Breast epithelium (tissue), 4 donors: ENCODE results near the gene KCNQ1OT1. TPM values are rescaled to one million over a fixed set of nuclear protein-coding genes. Genes with fewer than 3 reads are reported as not detected.

Source experiments
- DNase-seq, 2 donors: peaks; one replicate each; pipeline ENCODE4 v3.0.0-alpha.2; 2019; ENCODE audit warnings: low spot score in 2 of 2
- H3K27ac ChIP-seq, 2 donors: fragments of 200-600 bp; sonication (generic) in 1 of 2; one replicate each; pipeline ENCODE4 v1.5.1; 2016 to 2019; ENCODE audit warnings: mild to moderate bottlenecking in 1 of 2
- H3K27me3 ChIP-seq, 2 donors: fragments of 200-600 bp; sonication (generic) in 1 of 2; one replicate each; pipeline versions ENCODE4 v1.5.1 to v1.6.0; 2017 to 2019; ENCODE audit warnings: control low read depth in 1 of 2, mild to moderate bottlenecking in 1 of 2
- H3K36me3 ChIP-seq: fragments of 200-600 bp; one replicate; pipeline ENCODE4 v1.5.1; 2019
- H3K4me1 ChIP-seq, 2 donors: fragments of 200-600 bp; sonication (generic); one replicate each; pipeline ENCODE4 v1.5.1; 2016 to 2019; ENCODE audit warnings: control low read depth in 1 of 2
- H3K4me3 ChIP-seq, 3 donors: fragments of 200-600 bp; sonication (generic); 1 replicate in 2 of 3; 2 replicates in 1 of 3; pipeline ENCODE4 v1.5.1; 2016 to 2019; ENCODE audit warnings: mild to moderate bottlenecking in 3 of 3, moderate library complexity in 2 of 3
- H3K9me3 ChIP-seq, 2 donors: fragments of 200-600 bp; sonication (generic) in 1 of 2; one replicate each; pipeline ENCODE4 v1.5.1; 2016 to 2019; ENCODE audit warnings: control low read depth in 1 of 2
- CTCF ChIP-seq, 3 donors: fragments of 450-650 bp; IDR thresholded peaks; one replicate each; pipeline ENCODE4 v1.5.1; 2016 to 2017; ENCODE audit warnings: antibody characterized with exemption in 3 of 3, mild to moderate bottlenecking in 3 of 3, moderate library complexity in 3 of 3
- POLR2A ChIP-seq: fragments of 450-650 bp; IDR thresholded peaks from one replicate; pipeline ENCODE4 v1.6.1; 2016; ENCODE audit warnings: antibody characterized with exemption, mild to moderate bottlenecking, moderate library complexity
- POLR2AphosphoS5 ChIP-seq, 3 donors: sonication (generic); formaldehyde crosslinking; IDR thresholded peaks; one replicate each; pipeline ENCODE4 v1.6.1; 2017; ENCODE audit warnings: antibody characterized with exemption in 3 of 3
- intact Hi-C: fragments of 100-400 bp; cut with DNase I; formaldehyde crosslinking; loops from one replicate; pipeline ENCODE4 v1.15.1; 2023; ENCODE audit warnings: low total_unique reads
- total RNA-seq, 3 donors: library from RNA; depleted of rRNA; stranded (reverse); fragments of >200 nt; gene quantifications; one replicate each; pipeline ENCODE4 v1.1.0, GENCODE V29; 2016

KCNQ1OT1 gene
- total RNA-seq, 3 donors from 2014 or later = 2.1 to 5.3 (median 3.6) TPM

- Histone ChIP-seq H3K36me3 (no peaks in the 10 kb centered on the region), H3K27ac (no peak overlapping the region), H3K9me3 (no peaks in the 10 kb centered on the region), H3K4me3 (no peak overlapping the region), H3K4me1 (no peaks in the 10 kb centered on the region), H3K27me3 (no peaks in the 10 kb centered on the region)
- DNase-seq = no peak
- intact Hi-C loops = no loop called here
- TF ChIP-seq CTCF (IDR thresholded peaks at IDR 0.05) (no peak), POLR2AphosphoS5 (IDR thresholded peaks at IDR 0.05) (no peak), POLR2A (no peak)
Measured at GRCh38 chr11:2732261-2732939, 32.6 kb upstream of the KCNQ1OT1 start.

DNA sequence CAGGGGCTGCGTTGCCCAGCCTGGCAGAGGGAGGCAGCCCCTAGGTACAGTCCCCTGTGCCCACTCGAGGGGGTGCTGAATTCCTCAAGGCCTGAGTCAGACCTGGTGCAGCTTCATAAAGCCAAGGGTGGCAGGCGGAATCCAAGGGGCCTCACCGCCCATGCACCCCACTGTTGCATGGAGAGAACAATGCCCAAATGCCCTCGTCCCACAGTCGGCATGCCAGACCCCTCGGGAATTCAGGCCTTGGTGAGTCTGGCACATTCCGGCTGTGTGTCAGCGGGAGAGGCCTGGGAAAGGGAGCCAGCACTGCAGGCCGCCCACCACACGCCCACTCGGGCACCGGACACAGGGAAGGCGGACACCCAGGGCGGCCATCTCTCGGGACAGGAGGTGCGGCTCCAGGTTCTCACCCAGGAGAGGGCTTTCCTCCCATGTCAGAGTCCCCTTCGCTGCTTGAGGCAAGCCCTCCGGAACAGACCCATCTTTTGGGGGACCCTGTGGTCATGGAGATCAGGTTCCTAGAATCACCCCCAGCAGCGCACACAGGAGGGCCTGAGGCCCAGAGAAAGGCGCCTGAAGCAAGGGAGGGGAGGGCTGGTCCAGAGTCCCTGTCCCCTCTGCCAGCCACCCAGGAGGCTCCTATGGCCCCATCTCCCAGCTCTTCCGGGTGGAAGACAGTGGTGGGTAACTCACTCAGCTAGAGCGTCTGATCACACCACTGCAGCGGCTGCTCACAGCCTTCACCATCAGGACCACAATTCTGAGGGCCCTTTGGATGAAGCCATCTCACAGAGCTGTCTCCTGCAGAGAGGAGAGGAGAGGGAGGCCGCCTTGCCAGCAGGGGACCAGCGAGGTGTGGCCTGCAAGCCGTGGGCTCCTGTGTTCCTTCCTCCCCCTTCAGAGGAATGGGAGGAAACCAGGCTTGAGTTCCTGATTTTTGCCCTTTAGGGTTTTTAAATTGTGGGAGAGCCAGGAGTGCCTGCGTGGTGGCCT, 31.6 kb upstream of the KCNQ1OT1 start:
- no peaks in the 10 kb centered on the region for H3K9me3 ChIP-seq
- H3K27me3 ChIP-seq = no peaks in the 10 kb centered on the region
- H3K36me3 ChIP-seq = no peaks in the 10 kb centered on the region
- no peaks in the 10 kb centered on the region for H3K4me1 ChIP-seq
- no peak for DNase-seq
- intact Hi-C loops = no loop called here
- TF ChIP-seq POLR2A (no peak), POLR2AphosphoS5 (IDR thresholded peaks at IDR 0.05) (no peak), CTCF (IDR thresholded peaks at IDR 0.05) (no peak)
- no peak overlapping the region for H3K4me3 ChIP-seq
- no peak overlapping the region for H3K27ac ChIP-seq

DNA sequence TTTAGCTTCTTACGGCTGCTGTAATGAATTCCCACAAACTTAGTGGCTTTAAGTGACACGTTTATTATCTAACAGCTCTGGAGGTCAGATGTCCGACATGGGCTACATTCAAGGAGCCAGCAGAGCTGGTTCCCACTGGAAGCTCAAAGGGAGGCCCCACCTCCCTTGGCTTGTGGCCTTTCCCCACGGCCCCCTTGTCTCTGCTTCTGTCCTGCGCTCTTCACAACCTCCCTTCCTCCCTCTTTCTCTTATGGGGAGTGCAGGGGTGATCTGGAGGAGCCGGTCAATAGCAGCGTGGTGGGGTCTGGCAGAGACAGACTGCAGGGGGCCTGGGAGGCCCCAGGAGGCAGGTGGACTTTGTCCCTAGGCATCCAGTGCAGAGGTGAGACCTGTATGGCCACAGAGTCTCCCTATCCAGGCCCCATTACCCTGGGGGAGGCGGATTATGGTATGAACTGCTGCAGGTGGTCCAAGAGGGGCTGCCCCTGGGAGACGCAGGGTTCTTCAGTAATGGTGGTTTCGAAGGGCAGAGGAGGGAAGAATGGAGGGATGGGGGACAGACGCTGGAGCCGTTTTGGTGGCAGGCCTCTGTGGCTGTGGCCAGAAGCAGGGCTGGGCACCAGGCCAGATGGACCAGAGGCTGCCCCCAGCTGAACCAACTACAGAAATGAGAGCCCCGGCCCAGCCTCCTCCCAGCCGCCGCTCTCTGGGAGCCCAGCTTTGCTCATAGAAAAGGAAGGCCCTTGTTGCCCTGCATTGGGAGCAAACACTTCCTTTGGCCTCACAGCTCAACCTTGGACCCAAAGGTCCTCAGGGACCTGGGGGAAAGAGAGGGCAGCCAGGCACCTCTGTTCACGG, 30.7 kb upstream of the KCNQ1OT1 start:
- intact Hi-C loops = no loop called here
- no peaks in the 10 kb centered on the region for H3K27me3 ChIP-seq
- H3K4me3 ChIP-seq = no peak overlapping the region
- no peak for TF ChIP-seq POLR2AphosphoS5 (IDR thresholded peaks at IDR 0.05)
- no peaks in the 10 kb centered on the region for H3K9me3 ChIP-seq
- no peak for DNase-seq
- no peak overlapping the region for H3K27ac ChIP-seq
- H3K4me1 ChIP-seq = no peaks in the 10 kb centered on the region
- no peaks in the 10 kb centered on the region for H3K36me3 ChIP-seq

DNA sequence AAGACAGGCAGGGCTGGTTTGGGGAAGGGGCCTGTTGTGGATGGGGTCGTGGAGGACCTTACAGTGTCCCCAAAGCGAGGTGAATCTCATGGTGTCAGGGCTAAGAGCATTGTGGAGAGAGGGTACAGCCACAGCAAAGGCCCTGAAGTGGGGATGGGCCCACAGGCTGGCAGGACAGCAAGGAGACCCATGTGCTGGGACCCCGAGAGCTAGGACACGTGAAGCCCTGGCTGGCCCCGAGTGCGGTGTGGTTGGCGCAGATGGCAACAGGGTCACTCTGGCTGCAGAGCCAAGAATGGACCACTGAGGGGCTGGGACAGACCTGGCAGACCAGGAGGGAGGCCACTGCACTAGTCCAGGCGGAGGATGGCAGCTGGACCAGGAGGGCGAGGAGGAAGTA, 30.0 kb upstream of the KCNQ1OT1 start:
- Histone ChIP-seq H3K4me1 (no peaks in the 10 kb centered on the region), H3K36me3 (no peaks in the 10 kb centered on the region), H3K4me3 (no peak overlapping the region), H3K27ac (no peak overlapping the region), H3K27me3 (no peaks in the 10 kb centered on the region), H3K9me3 (no peaks in the 10 kb centered on the region)
- DNase-seq = no peak
- TF ChIP-seq POLR2A (no peak), CTCF (IDR thresholded peaks at IDR 0.05) (no peak)
- intact Hi-C loops = loop anchor here (10.0 kb wide), 1 partner anchor 105 kb away; no protein-coding TSS in a partner anchor

DNA sequence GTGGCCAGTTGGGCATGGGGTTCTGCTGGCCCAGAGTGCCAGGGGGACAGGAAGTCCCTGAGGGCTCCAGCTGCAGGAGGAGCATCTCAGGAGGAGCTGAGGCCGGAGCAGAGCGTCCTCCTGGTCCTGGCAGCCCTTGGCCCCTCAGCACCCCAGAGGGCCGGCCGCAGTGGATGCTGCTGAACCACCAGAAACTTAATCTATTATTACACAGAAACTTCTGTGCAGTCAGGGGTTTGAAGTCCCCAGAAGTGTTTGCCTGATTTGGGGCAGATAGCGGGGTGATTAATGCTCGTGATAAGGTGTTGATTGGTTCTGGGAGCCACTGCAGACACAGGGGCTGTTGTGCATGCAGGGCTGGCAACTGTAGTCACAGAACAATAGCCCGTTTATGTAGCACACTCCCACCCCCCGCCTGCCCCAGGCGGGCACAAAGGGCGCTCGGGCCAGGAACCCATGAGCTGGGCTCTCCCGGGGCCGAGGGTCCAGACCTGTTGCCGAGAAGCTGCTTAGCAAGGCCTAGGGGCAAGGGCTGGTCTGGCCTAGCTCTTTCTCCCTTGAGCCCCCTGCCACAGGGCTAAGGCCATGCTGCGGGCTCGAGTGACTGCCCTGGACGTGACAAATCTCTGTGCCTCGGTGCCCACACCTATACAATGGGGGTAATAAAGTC, 29.0 kb upstream of the KCNQ1OT1 start:
- Histone ChIP-seq H3K4me3 (no peak overlapping the region), H3K27ac (no peak overlapping the region), H3K4me1 (no peaks in the 10 kb centered on the region), H3K27me3 (no peaks in the 10 kb centered on the region), H3K9me3 (no peaks in the 10 kb centered on the region), H3K36me3 (no peaks in the 10 kb centered on the region)
- no peak for DNase-seq
- intact Hi-C loops = loop anchor here (10.0 kb wide), 1 partner anchor 106 kb away; no protein-coding TSS in a partner anchor
- TF ChIP-seq CTCF (IDR thresholded peaks at IDR 0.05) = no peak
- no peak for TF ChIP-seq POLR2AphosphoS5 (IDR thresholded peaks at IDR 0.05)
- TF ChIP-seq POLR2A = no peak
